ENCODE data around the gene ADARB1. TPM values are rescaled to one million over a fixed set of nuclear protein-coding genes. Genes with fewer than 3 reads are reported as not detected.

Gene ADARB1
- total RNA-seq, 1 experiment from 2014 or later = 29.6 TPM

DNA sequence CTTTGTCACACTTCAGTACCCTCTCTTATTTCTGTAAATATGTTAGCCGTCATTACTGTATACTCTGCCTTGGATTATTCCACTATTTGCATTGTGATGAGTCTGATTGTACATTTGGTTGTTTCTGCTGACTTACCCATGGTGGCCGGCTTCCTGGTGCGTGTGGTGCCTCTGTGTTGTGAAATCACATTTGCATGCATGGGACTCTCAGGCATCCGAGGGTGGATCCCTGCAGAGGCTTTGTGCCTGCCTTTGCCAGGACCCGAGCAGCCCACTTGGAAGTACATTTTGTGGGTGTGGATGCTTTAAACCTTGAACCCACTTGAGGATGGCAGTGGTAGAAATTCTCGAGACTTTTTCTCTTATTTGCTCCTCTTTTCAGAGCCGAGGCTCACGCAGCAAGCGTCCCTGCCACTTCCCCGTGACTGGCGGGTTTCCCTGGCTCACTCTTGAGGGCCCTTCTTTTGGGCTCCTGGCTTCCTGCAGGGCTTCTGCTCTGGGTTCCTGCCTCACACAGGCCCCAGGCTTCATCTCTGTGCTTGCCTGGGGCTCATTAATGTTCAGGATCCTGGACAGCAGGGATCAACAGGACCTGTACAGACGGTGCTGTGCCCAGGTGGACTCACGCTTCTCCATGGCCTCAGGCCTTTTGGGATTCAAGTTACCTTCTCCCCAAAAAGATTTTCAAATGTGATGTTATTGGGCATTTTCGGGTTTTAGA lies 176.7 kb downstream of the ADARB1 start:
- no peak for DNase-seq (ENCODE audit: low read depth)

DNA sequence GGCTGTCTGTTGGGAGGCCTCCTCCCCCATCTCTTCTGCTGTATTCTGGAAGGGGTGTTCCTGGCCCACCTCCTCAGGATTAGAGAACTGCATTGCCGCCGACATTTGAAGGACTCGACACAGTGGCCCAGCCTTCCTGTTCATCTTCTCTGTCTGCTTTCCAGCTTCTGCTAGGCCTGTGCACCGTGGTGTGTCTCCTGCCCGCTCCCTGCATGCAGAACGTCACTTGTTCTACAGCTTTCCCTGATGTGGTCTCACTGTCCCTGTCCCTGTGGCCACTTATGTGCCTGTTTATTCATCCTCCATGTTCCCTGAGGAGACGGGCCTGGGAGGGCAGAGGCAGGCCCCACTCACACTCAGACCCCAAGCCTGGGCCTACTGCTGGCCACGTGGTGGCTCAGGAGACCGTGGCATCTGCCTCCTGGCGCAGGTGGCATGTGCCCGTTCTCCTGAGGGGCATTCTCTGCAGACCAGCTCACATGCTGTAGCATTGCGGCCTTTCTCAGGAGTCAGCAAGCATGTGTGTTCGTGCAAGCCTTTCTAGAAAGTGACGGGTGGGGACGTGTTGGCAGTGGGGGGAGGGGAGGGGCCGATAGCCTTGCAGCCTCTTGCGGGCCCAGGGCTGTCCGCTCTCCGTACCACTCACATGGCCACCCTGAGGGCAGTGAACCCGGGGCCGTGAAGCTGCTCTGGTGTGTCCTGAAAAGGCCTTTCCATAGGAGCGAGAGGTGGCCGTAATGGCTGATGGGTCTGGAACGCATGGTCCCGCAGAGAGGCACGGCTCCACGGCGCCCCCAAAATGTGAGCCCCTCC lies 177.5 kb downstream of the ADARB1 start:
- no peak for DNase-seq (ENCODE audit: low read depth)

DNA sequence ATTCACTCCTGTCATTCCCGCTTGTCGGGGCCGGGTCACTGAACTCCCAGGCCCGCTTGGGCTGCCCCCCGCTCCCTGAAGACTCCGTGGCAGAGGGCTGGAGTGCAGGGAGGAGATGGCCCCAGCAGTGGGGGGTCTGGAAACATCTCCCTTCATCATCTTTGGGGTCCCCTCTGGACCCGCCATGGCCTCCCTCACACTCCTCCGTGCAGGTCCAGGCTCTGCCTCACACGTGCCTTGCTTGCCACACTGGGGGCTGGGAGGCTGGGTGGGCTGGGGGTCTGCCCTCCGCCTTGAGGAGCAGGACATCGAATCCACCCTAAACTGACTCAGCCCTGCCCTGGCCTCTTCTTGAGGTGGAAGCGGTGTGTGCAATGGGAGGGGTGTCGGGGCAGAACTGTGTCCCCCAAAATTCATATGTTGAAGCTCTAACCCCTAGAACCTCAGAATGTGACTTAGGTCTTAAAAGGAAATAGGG lies 178.1 kb downstream of the ADARB1 start:
- DNase-seq (ENCODE audit: low read depth) = no peak

DNA sequence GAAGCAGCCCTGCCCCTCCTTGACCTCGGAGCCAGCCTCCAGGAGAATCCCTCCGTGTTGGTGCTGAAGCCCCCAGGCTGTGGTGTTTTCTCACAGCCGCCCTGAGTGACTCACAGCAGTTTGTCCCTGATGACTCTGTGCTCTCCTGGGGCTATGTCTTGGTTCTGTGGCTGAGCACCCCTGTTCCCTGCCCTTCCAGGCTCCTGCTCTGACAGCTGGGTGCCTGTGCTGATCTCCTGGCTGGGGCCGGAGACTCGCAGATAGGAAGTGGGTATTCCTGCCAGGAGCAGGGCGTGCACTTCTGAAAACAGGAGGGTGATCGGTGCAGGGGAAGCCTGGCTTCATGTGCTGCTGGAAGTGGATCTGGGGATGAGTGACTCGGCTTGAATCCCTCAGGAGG lies 178.8 kb downstream of the ADARB1 start:
- peak; percentile 62 for DNase-seq (ENCODE audit: low read depth)

DNA sequence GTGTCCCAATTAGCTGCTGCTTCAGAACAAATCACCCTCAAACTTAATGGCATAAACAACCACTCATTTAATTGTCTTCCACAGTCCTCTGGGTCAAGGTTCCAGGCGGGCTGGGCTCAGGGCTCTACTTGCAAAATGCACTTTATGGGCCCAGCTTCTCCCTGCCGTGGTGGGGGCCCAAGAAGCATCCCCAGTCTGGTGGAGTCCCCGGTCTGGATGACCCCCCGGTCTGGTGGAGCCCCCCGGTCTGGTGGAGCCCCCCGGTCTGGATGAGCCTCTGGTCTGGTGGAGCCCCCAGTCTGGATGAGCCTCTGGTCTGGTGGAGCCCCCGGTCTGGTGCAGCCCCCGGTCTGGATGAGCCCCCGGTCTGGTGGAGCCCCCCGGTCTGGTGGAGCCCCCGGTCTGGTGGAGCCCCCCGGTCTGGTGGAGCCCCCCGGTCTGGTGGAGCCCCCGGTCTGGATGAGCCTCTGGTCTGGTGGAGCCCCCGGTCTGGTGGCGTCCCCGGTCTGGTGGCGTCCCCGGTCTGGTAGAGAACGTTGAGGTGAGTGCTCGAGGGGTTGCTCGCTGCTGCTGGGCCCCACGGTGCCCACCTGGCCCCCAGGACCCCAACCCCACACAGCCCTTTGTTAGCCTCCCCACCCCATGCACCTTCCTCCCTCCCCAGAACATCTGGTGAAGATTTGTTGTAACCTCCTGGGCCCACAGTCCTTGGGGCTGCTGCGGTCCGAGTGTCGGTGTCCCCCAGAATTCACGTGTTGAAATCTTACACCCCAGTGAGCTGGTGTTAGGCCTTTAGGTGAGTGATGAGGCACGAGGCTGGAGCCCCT lies 179.5 kb downstream of the ADARB1 start:
- DNase-seq (ENCODE audit: low read depth) = no peak

DNA sequence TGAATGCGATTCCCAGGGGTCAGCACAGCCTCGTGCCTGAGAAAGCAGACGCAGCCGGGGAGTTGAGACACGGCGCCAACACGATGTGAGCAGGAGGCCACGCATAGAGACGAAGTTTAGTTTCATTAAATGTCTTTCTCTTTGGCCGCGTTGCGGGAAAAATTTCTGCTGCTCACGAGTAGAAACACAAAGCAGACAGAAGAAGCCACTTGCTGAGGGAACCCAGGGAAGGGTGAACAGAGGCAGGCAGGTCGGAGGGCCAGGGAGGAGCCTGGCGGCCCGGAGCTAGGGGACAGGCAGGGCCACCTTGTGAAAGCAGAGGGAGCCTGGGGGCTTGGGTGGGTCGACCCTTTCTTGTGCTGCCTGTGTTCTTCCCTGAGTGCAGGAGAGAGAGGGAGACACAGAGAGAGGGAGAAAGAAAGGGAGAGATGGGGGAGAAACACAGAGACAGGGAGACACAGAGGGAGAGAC lies 180.1 kb downstream of the ADARB1 start:
- DNase-seq (ENCODE audit: low read depth) = no peak

DNA sequence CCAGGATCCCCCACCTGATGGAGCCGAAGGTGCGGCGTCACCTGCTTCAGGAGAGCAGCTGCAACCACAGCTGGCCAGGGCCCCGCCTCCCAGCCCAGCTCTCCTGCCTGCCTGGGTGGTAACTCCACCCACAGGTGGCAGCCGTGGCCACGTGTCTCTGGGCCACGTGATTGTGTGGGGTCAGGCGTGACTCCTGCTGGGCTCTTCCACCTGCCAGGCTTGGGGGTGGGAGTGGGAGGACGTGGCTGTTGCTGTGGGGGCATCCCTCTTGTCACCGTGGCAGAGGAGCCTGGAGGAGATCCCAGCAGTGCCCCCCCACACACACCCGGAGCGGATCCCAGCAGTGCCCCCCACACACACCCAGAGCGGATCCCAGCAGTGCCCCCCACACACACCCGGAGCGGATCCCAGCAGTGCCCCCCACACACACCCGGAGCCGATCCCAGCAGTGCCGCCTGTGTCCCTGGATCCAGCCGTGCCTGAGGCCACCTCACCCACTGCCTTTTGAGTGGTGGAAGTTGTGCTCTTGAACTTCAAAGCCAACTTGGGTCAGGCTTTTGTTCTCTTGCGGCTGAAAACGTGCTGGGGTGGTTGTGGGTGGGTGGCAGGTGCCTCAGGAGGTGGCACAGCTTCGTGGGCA lies 181.1 kb downstream of the ADARB1 start:
- no peak for DNase-seq (ENCODE audit: low read depth)

DNA sequence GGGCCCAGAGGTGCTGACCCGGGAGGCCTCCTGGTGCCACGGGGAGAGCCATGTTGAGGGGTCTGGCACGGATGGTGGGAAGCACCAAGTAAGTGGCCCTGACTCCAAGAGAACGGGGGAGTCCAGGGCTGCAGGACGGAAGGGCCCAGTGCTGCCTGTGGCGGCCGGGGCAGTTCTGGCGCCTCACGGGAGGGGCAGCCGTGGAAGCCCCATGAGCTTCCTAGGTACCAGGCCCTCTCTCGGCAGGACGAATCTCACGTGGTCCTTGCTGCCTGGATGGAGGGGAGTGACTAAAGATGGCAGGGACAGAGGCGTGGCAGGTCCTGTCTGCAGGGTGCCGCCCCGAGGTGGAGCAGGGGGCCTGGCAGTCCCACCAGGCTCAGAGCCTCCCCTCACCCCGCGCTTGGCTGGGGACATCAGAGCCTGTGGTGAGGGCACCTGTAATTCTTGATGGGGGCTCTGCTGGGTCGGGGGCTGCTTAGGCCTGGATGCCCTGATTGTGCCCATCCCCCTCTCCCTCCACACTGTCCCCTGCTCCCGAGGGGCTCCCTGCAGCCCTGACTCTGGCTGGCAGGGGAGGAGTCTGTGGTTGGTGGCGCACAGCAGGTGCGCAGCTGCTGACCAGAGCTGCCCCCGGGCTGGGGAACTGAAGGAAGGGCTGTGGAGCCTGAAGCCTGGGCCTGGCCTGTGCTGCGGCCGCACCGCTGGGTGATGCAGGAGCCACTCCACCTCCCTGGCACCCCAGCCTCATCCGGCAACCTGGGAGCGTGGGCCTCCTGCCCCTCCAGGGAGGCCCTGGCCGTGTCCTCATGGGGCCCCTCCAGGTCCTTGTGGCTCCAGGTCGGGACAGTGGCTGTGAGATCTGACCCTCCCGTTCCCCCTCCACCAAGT lies 181.9 kb downstream of the ADARB1 start:
- DNase-seq (ENCODE audit: low read depth) = no peak

DNA sequence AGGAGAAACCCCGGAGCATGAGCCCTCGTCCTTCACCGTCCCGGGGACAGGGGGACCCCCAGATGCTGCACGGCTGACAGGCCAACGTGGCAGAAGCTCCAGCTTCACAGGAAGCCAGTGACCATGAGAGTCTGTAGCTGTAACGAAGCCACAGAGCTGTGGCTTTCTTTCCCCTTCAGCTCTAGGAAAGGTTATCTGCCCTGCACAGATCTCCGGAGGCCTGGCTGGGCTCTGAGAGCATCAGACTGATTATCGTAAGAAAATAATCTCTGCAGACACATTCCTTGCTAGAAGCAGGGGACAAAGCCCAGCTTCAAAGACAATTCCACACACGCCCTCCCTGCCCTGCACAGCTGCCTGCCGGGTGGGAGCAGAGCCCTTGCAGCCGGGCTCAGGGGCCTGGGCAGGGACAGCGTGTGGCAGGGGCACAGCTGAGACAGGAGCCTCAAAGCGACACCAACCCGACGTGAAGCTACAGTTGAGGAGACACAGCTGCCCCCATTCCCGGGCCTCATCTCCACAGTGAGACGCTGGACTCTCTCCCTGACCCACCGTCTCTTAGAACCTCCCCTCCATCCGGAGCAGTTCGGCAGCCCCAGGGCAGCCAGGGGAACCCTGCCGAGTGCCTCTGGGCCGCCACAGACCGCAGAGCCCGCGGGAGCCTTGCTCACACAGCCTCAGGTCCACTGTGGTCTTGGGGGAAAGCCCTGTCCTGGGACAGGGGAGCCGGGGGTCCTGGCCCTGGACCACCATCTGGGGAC lies 182.7 kb downstream of the ADARB1 start:
- no peak for DNase-seq (ENCODE audit: low read depth)

DNA sequence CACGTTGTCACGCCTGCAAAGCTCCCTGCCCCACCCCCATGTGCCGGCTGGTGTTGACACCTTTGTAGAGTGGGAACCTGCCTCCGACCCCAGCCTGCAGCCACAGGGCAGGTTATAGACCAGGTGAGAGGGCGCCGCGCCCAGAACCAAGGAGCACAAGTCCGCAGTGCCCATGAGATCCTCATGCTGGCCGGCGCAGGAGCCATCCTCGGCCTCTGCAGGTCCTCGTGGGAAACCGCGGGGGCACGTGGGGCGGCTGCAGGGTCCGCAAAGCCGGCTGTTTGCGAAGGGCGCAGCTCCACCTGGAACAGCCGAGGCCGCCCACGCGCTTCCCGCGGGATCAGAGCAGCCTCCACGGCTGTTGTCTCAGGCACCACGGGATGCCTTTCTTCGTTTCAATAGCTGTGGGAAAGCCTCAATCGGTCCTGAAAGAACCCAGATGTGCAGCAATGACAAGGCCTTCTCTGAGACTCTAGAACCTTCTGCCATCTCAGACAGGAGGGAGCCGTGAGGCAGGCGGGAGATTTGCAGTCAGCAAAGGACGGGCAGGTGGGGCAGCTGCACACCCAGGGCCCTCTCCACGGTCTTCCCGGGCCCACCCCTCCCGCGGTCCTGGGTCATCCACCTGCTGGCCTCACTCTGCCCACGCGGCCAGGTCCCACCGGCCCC lies 183.4 kb downstream of the ADARB1 start:
- DNase-seq (ENCODE audit: low read depth) = no peak

DNA sequence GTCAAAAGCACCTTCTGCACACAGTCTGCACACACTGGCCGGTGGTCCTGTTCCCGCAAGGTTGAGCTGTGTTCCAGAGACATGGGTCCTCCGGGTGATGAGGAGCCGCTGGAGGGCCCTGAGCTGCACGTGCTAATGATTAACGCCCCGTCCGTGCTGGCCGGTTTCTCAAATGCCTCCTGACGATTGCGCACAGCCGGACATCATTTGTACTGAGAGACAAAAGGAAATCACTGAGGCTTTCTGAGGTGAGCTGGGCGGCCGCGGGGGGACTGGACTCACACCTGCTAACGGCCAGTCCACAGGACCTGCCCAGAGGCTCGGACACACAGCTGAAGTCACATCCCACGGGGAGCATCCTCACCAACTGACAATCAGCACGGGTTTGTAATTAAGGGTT lies 184.1 kb downstream of the ADARB1 start:
- DNase-seq (ENCODE audit: low read depth) = no peak

DNA sequence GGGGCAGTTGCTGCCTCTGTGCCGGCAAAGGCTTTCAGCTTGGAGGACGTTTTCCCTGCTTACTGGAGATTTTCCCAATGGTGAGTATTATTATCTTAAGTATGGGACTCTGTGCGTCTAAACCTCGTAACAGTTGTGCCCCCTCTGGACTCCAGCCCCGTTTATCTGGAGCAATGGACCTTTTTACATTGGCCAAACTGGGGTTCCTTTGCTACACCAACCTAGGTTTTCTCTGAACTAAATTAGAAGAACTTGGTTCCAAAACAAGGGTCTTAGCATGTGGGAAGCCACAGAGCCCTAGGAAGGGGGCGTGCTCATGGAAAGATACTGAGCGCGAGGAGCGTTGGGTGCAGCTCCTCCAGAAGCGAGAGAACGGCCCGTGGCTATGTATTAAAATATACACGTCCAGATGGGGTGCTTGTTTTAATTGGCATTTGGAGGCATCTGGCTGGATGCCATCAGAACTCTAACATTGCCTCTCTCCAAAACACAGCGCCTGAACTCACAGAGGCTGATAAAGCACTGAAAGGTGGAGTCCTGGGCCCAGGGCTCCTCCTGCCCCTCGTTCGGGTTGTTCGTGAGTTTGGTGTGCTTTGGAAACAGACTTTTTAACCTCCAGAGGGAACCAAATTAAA lies 184.9 kb downstream of the ADARB1 start:
- DNase-seq (ENCODE audit: low read depth) = no peak

DNA sequence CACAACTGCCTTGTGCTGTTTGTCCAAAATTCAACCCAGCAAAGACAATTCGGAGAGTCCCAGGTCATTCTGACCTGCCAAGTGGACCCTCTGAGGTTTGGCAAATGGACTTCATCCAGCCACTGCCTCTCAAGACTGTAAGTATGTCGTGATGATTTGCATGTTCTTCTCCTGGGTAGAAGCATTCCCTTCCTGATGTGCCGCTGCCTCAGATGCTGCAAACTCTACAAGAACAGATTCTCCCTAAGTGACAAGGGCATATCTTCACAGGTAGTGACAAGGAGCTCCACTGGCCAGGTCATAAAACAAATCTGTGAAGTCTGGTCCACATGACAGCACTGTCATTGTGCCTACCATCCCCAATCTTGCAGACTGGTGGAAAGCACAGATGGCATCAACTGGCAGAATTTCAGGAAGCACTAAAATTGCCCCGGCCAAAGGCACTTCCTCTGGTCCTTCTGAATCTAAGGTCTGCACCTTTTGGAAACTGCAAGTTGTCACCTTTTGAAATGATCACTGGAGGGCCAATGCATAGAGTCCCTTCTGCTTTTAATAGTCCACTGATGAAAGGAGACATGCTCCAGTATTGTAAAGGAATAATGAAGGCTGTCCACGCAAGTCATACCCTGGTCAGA lies 185.9 kb downstream of the ADARB1 start:
- DNase-seq (ENCODE audit: low read depth) = no peak

DNA sequence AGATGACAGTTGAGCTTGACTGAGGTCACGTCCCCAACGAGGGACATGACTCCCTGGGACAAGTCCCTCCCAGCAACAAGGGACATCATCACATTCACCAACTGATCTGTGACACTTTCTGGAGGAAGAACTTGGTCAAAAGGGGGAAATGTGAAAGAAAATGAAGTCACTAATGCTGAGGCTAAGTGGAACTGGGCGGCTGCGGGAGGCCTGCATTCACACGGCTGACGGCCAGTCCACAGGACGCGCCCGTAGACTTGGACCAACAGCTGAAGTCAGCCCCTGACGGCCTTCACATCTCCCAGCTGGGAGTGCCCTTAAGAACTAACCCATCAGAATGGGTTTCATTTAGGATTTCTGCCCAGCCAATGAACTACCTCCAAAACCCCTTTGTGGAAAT lies 186.7 kb downstream of the ADARB1 start:
- DNase-seq (ENCODE audit: low read depth) = no peak

DNA sequence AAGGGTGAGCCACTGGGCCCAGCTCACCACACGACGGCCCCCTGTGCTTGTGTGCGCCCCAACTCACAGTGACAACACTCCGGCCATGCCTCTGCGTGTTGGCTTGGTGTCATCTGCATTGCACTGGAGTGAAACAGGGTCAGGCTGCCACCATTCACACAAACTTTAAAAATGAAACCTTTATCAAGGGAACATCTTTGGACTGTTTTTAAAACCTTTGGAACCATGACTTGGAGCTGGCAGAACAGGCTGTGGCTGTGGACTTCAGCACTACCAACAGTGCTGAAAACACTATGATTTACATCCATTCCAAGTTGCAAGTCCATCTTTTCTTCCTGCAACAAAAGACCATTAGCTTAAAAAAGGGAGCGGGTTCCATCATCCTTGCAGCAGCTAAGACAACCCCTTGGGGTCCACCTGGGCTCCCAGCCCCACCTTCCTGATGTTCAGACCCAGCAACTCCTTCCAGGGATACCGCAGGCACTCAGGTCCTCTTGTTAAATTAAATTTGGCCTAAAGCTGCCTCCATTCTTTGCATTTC lies 187.7 kb downstream of the ADARB1 start:
- DNase-seq (ENCODE audit: low read depth) = no peak

DNA sequence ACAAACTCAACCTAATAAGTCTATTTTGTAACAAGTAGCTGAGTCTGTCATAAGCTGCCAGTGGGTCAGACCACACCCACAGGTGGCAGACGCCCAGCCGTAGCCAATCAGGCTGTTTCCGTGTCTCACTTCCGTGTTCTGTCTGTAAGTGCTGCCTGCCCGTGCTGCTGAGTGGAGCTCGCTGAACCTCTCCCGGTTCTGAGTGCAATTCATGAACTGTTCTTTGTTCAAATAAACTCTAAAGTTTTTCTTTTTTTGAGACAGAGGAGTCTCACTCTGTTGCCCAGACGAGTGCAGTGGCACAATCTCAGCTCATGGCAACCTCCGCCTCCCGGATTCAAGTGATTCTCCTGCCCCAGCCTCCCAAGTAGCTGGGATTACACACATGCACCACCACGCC lies 188.2 kb downstream of the ADARB1 start:
- DNase-seq (ENCODE audit: low read depth) = no peak

DNA sequence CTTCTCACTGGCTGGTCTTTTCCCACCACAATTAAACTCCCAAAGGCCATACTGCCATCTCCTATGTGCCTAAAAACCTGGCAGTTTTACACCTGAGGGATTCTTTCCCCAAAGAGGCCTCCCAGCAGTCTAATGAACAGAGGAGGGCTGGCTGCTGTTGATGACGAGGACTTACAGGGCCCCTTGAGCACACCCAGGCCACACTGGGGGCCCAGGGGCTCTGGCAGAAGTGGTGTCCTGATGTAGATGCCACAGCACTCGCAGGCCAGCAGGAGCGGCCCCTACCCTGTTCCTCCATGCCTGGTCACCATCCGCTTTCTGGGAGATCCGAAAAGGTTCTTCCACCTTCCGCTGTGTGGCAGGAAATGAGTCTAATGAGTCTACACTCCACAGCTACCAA lies 189.2 kb downstream of the ADARB1 start:
- DNase-seq (ENCODE audit: low read depth) = no peak
